ENCODE data around the gene MINDY4.
A peak's percentile ranks its signal among the peaks of the same experiment; 100 is the strongest.

MINDY4 gene

GRCh38 chr7:30915005-30915601 lies 143.9 kb downstream of the MINDY4 start:
- DNase-seq (ENCODE audit: low read depth, low spot score) = no peak

DNA sequence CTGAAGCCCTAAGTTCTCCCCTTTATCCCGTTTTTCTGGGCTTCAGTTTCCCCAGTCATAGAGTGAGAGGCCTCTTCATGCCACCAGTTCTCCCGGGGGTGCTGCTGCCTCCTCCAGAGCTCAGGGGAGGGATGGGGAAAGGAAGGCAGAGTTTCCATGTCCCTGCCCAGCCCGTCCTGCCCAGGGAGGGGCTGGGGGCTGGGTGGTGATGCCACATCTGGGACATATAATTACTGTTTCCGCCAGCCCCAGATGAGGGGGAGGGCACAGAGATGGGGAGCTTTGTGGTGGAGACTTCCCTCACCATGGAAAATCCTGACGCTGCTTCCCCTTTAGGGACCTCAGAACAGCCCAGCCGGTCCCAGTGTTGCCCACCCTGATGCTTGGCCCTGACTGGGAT lies 144.5 kb downstream of the MINDY4 start:
- DNase-seq (ENCODE audit: low read depth, low spot score) = no peak

- DNase-seq (ENCODE audit: low read depth, low spot score) = no peak
Measured at GRCh38 chr7:30916255-30916654, 145.0 kb downstream of the MINDY4 start.

GRCh38 chr7:30916767-30917166 lies 145.6 kb downstream of the MINDY4 start:
- no peak for DNase-seq (ENCODE audit: low read depth, low spot score)

DNA sequence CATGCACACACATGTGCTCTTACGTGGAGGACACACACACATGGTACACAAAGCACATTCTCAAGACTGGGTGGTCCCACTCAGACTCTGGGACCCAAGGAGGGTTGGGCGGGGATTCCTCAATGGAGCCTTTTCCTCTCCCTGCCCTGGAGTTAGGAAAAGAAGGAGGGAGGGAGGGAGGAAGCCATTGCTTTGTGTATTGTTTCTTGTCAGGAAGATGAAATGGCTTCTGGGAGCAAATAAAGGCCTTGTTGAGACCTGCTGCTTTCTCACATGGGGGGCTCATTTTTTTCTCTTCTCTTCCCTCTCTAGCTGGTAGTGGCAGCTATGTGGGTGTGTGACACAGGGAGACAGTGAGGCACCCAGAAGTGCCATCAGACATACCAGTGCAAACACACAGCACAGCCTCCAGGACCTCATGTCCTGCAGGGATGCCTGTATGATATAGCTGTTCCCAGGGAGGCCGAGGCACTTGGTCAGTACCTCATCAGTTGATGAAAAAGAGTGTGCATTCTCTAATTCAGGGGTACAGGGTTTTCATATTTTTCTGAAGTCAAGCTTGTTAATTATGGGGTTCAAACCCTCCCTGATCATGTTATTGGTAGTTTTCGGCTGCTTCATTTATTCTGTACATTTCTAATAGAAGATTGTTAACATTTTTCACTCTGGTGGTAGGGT lies 146.1 kb downstream of the MINDY4 start:
- DNase-seq (ENCODE audit: low read depth, low spot score) = no peak

- no peak for DNase-seq (ENCODE audit: low read depth, low spot score)
Measured at GRCh38 chr7:30918676-30919075, 147.5 kb downstream of the MINDY4 start.

DNA sequence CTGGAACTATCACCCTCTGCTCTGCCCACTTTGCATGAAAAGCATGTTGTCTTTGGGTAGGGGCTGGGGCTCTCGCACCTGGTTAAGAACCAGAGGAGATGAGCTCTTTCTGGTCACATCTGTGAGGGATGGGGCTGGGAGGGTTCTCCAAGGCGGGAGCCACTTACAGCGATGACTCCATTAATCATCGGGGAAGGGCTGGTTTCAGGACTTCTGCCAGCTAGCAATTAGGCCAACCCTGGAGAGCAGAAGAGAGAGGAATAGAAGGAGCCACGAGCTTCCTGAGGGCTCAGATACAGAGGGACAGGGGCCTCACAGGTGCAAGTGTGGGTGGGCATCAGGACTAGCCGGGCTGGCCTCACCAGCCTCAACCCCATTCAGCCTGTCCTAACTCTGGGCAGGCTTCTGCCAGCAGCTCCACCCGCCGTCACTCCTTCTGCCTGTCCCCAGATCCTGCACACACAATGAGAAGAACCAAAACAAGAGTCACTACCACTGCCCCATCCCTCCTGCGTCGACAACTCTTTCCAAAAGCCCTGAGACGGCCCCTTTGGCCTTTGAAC lies 148.9 kb downstream of the MINDY4 start:
- no peak for DNase-seq (ENCODE audit: low read depth, low spot score)

DNA sequence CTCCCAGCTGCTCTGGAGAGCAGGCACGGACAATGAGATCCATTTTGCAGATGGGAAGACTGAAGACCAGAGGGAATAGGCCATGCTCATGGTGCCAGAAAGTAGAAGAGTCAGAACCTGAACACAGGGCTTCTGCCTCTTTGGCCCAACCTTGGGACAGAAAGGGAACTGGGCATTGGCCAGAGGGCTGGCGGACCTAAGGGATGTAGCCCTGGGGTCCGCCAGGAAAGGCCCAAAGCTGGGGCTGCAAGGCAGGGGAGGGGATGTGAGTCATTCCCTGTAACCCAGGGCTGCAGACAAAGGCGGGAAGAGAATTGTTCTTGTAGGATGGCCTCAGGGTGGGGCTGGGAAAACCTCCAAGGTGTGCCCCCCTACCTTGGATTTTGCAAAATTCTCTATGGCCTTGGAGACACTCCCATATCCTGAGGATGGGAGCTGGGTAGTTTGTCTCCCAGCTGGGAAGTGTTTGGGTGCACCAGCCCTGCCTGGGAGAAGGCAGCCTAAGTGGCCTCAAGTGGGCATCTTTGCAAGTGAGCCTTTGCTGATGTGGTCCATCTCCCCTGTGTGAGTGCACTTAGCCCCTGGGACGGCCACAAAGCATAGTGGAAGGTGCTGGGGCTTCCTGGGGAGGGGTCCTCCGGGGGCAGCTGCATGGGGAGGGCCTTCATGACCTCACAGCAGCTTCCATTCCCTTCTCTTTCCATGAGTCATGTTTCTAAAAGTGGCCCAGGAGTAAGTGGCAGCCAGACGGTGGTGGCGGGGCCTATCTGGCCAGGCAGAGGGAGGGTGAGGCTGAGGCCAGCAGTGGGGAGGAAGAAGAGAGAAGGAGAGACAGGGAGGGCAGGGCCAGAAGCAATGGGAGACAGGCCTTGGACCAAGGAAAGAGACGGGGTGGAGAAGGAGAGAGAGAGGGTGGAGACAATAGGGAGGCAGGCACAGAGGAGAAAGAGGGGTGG lies 149.6 kb downstream of the MINDY4 start:
- DNase-seq (ENCODE audit: low read depth, low spot score) = peak; percentile 13

DNA sequence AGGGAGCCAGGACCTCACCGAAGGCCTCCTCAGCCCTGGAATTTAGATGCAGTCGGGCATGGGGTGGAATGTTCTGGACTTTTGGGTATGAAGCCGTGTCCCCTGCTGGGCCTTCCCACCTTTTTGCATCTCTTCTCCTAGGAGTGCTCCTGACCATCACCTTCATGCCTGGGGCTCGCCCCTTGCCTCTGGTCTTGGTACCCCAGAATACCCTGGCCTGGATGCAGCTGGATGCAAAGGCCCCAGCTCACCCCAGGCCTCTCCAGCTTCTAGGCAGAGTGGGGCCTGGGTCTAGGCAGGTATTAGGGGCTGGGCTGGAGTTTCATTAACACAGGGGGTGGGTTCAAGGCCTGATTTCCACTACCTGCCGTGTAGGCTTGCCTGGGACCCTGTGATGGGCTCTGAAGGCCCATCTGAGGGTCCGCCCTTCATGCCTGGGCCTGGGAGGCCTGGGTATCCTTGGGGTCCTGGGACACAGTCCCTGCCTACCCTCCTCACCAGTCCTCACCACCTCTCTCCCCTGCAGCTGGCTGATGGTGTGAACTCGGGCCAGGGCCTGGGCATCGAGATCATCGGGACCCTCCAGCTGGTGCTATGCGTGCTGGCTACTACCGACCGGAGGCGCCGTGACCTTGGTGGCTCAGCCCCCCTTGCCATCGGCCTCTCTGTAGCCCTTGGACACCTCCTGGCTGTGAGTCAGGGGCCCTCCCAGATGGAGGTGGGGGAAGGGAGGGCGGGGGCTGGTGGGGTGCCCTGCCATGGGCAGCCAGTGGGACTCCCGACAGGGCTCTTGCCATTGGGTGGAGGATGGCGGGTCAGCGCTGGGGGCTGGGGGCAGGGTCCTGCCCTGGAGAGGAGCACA lies 150.6 kb downstream of the MINDY4 start:
- no peak for DNase-seq (ENCODE audit: low read depth, low spot score)

DNA sequence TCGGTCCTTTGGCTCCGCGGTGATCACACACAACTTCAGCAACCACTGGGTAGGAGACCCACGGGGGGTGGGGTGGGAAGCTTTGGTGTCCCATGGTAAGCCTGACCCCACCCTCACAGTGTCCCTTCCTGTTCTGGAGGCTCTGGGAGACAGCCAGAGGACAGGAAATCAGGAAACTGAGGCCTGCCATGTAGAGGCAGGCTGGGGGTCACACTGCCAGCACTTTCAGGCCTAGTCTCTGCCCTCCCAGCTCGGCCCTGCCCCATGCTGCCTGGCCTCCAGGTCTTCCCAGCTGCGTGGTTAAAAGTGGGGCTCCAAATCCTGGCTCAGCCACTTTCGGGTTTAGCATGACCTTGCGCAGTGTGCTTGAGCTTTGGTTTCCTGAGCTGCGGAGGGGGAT lies 151.4 kb downstream of the MINDY4 start:
- DNase-seq (ENCODE audit: low read depth, low spot score) = no peak

DNA sequence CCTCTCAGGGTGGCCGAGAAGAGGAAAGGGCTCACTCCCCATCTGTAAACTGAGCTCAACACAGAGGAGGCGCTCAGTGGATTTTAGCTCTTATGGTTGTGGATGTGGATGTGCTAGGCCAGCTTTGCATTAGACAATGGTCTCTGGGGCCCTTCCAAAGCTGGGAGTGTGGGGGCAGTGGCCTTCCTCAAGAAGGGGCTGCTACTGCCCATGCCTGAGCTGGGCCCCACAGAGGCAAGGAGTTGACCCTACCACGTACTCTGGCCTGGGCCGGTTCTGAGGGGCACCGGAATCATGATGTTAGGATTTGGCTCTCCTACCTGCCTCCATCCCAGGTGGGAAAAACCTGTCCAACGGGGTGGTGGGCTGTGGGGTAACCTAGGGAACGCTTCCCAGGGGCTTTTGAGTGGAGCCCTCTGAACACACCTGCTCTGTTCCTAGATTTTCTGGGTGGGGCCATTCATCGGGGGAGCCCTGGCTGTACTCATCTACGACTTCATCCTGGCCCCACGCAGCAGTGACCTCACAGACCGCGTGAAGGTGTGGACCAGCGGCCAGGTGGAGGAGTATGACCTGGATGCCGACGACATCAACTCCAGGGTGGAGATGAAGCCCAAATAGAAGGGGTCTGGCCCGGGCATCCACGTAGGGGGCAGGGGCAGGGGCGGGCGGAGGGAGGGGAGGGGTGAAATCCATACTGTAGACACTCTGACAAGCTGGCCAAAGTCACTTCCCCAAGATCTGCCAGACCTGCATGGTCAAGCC lies 152.0 kb downstream of the MINDY4 start:
- no peak for DNase-seq (ENCODE audit: low read depth, low spot score)

GRCh38 chr7:30923774-30924413 lies 152.7 kb downstream of the MINDY4 start:
- no peak for DNase-seq (ENCODE audit: low read depth, low spot score)

- DNase-seq (ENCODE audit: low read depth, low spot score) = no peak
Measured at GRCh38 chr7:30924624-30925023, 153.4 kb downstream of the MINDY4 start.

- no peak for DNase-seq (ENCODE audit: low read depth, low spot score)
Measured at GRCh38 chr7:30925117-30925516, 153.9 kb downstream of the MINDY4 start.

DNA sequence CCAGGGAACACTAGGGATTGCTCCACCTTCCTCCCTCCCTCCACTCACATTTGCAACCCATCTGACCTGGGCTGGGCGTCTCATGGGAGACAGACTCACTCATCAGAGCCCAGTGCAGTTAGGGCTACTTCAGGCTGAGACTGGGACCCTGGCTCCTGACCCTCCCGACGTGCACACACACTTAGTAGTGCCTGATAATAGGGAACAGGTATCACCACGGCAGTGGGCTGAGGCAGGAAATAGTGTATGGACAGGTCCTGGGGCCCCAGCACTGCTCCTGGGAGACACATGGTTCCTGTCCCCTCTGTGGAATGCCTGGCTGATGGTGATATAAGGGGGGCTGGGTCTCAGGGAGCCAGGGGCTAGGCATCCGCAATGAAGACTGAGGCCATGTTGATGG lies 154.7 kb downstream of the MINDY4 start:
- no peak for DNase-seq (ENCODE audit: low read depth, low spot score)

GRCh38 chr7:30926313-30926712 lies 155.1 kb downstream of the MINDY4 start:
- DNase-seq (ENCODE audit: low read depth, low spot score) = no peak

DNA sequence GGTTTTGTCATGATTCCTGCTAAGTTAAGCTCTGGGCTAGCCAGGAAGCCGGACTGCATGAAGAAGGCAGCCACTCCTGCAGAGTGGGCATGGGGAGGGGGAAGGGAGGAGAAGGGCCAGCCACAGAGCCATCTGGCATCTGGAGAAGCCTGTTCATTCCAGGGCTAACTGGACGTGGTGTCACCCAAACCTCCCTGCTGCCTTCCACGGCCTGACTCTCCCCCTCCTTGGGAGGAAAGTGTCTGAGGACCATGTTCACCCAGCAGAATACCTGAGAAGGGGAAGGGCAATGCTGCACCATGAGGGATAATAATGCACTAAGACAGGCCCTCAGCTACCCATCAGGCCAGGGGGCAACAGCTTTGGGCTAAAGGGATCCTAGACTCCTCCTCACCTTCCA lies 155.8 kb downstream of the MINDY4 start:
- no peak for DNase-seq (ENCODE audit: low read depth, low spot score)

GRCh38 chr7:30927559-30927958 lies 156.3 kb downstream of the MINDY4 start:
- DNase-seq (ENCODE audit: low read depth, low spot score) = no peak

GRCh38 chr7:30928254-30928872 lies 157.1 kb downstream of the MINDY4 start:
- no peak for DNase-seq (ENCODE audit: low read depth, low spot score)

DNA sequence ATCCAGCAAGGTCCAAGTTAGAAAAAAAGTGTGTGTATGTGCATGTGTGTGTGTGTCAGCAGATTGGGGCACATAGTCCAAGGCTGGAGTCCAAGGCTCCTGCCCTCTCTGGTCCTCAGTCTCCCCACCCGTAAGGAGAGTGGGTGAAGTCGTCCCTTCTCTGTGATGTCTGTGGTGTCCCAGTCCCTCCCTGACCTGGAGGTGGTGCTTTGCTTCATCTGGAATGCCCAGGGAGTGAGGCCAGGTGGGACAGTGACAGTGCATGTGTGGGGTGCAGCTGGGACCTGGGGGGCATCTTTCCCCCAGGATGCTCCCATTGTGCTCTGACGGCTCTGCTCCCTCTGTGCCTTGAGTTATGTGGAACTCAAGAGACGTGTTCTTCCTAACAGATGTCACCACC lies 158.5 kb downstream of the MINDY4 start:
- no peak for DNase-seq (ENCODE audit: low read depth, low spot score)
